ENCODE data around the gene OSBPL7. TPM values are rescaled to one million over a fixed set of nuclear protein-coding genes. Genes with fewer than 3 reads are reported as not detected.

OSBPL7 gene
- total and polyA plus RNA-seq, 2 donors (not counting 1 experiment from before 2014, with no cell fraction given): 51.0 to 61.3 TPM

DNA sequence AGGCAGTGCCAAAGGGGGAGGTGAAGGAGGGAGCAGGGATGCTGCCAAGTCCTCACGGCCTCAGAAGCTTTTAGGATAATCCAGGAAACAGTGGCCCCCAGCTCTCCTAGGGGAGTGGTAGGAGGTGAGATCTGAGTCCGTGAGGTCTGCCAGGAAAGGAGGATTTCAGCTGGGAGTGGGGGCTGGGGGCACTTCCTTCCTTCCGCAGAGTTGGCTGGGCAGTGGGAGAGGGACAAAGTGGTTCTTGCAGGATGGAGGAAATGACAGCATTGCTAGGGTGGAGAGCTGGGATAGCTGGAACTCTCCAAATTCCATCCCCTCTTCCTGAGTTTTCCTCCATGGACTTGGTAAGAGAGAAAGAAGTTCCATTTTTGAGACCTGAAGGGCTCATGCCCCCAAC, 34.1 kb upstream of the OSBPL7 start:
- Mint-ChIP-seq H3K27ac (no peak overlapping the region), H3K9me3 (ENCODE audit: insufficient read depth) (no peaks in the 10 kb centered on the region), H3K4me1 (peaks cover 13% of the 10 kb centered on the region), H3K4me3 (no peak overlapping the region), H3K27me3 (peaks cover 78% of the 10 kb centered on the region)
- no peaks in the 10 kb centered on the region for H3K36me3 ChIP-seq (replicated peaks in 1 of 2; ENCODE audit: control extremely low read depth in 1 of 2, control insufficient read depth in 1 of 2, extremely low read depth in 1 of 2, insufficient read depth in 2 of 2, low read length in 1 of 2)
- H3K9me3 ChIP-seq (ENCODE audit: control extremely low read depth in 1 of 3, control insufficient read depth in 2 of 3, insufficient read depth in 1 of 3, low read length in 2 of 3): no peaks in the 10 kb centered on the region
- H3K79me2 ChIP-seq (ENCODE audit: control insufficient read depth, insufficient read depth, low read length): no peaks in the 10 kb centered on the region
- 86% methylated on average over 2 of the region's 3 CpGs for WGBS (ENCODE audit: insufficient coverage)
- ATAC-seq (ENCODE audit: low read depth) (no peak), DNase-seq (no peak)
- POLR2A ChIA-PET: no interaction called here
- TF ChIP-seq, protein P1, sequence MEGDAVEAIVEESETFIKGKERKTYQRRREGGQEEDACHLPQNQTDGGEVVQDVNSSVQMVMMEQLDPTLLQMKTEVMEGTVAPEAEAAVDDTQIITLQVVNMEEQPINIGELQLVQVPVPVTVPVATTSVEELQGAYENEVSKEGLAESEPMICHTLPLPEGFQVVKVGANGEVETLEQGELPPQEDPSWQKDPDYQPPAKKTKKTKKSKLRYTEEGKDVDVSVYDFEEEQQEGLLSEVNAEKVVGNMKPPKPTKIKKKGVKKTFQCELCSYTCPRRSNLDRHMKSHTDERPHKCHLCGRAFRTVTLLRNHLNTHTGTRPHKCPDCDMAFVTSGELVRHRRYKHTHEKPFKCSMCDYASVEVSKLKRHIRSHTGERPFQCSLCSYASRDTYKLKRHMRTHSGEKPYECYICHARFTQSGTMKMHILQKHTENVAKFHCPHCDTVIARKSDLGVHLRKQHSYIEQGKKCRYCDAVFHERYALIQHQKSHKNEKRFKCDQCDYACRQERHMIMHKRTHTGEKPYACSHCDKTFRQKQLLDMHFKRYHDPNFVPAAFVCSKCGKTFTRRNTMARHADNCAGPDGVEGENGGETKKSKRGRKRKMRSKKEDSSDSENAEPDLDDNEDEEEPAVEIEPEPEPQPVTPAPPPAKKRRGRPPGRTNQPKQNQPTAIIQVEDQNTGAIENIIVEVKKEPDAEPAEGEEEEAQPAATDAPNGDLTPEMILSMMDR (IDR thresholded peaks at IDR 0.05): no peak
- no peak for TF ChIP-seq EZH2 (IDR thresholded peaks at IDR 0.05; ENCODE audit: borderline replicate concordance, insufficient read depth, low read depth, low read length, poor library complexity, severe bottlenecking)
- CTCF ChIA-PET: interaction anchor here (0.9 to 2.8 kb wide), 4 partner anchors 12 to 34 kb away, joined by 3 to 12 read pairs (median 4); partner anchors contain the start of gene SCRN2
- H4K20me1 ChIP-seq (ENCODE audit: control insufficient read depth, insufficient read depth, low read length, poor library complexity, severe bottlenecking): no peaks in the 10 kb centered on the region
- no peak overlapping the region for H3K27ac ChIP-seq (ENCODE audit: low read length in 2 of 2)
- H3K27me3 ChIP-seq (replicated peaks in 1 of 4; ENCODE audit: control extremely low read depth in 1 of 4, control insufficient read depth in 3 of 4, insufficient read depth in 4 of 4, low read length in 3 of 4): peaks cover 0 to 69% (median 30%) of the 10 kb centered on the region in 4 experiments
- intact Hi-C loops (cut with micrococcal nuclease): no loop called here
- H2AFZ ChIP-seq (ENCODE audit: insufficient read depth, low read depth, low read length, poor library complexity, severe bottlenecking): no peak overlapping the region
- H3K4me3 ChIP-seq (ENCODE audit: control extremely low read depth in 1 of 5, extremely low read depth in 1 of 5, insufficient read depth in 1 of 5, low read depth in 2 of 5, low read length in 4 of 5): no peak overlapping the region
- no peak overlapping the region for H3K9ac ChIP-seq (ENCODE audit: low read length)
- H3K4me1 ChIP-seq (ENCODE audit: control insufficient read depth in 2 of 2, insufficient read depth in 2 of 2, low read length in 2 of 2): peaks cover 17 to 19% of the 10 kb centered on the region in 2 donors
- no peak overlapping the region for H3K4me2 ChIP-seq (replicated peaks; ENCODE audit: low read depth, low read length, poor library complexity, severe bottlenecking)

DNA sequence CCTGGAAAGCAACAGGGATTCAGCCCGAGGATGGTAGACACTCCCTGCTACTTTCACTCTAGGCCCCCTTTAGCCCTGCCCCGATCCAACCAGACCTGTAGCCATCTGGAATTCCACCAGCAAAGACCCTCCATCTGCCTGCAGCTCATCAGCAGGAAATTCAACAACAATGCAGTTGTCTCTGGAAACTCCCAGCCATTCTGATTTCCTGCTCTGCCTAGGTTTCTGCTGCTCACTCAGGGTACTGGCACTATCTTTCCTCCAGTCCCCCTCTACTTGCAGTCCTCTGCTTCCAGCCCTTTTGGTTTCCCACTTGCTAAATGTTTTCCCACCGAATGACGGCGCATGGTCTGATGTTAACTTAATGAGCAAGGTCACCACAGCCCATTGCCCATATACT, 32.0 kb upstream of the OSBPL7 start:
- POLR2A ChIA-PET: no interaction called here
- Histone ChIP-seq H3K4me3 (ENCODE audit: control extremely low read depth in 1 of 5, extremely low read depth in 1 of 5, insufficient read depth in 1 of 5, low read depth in 2 of 5, low read length in 4 of 5) (no peak overlapping the region), H4K20me1 (ENCODE audit: control insufficient read depth, insufficient read depth, low read length, poor library complexity, severe bottlenecking) (no peaks in the 10 kb centered on the region), H3K9ac (ENCODE audit: low read length) (no peak overlapping the region), H3K4me2 (replicated peaks; ENCODE audit: low read depth, low read length, poor library complexity, severe bottlenecking) (no peak overlapping the region), H3K36me3 (replicated peaks in 1 of 2; ENCODE audit: control extremely low read depth in 1 of 2, control insufficient read depth in 1 of 2, extremely low read depth in 1 of 2, insufficient read depth in 2 of 2, low read length in 1 of 2) (no peaks in the 10 kb centered on the region), H3K9me3 (ENCODE audit: control extremely low read depth in 1 of 3, control insufficient read depth in 2 of 3, insufficient read depth in 1 of 3, low read length in 2 of 3) (peaks cover 0 to 4% (median 0%) of the 10 kb centered on the region in 3 donors), H3K27ac (ENCODE audit: low read length in 2 of 2) (no peak overlapping the region), H3K27me3 (replicated peaks in 1 of 4; ENCODE audit: control extremely low read depth in 1 of 4, control insufficient read depth in 3 of 4, insufficient read depth in 4 of 4, low read length in 3 of 4) (peaks cover 0 to 81% (median 43%) of the 10 kb centered on the region in 4 experiments), H3K4me1 (ENCODE audit: control insufficient read depth in 2 of 2, insufficient read depth in 2 of 2, low read length in 2 of 2) (peaks cover 24 to 25% of the 10 kb centered on the region in 2 donors), H3K79me2 (ENCODE audit: control insufficient read depth, insufficient read depth, low read length) (no peaks in the 10 kb centered on the region), H2AFZ (ENCODE audit: insufficient read depth, low read depth, low read length, poor library complexity, severe bottlenecking) (no peak overlapping the region)
- DNase-seq (no peak), ATAC-seq (ENCODE audit: low read depth) (no peak)
- H3K9me3 Mint-ChIP-seq (ENCODE audit: insufficient read depth): no peaks in the 10 kb centered on the region
- 66% methylated on average over 5 of the region's 5 CpGs for WGBS (ENCODE audit: insufficient coverage)
- intact Hi-C loops (cut with micrococcal nuclease): no loop called here
- no peak overlapping the region for H3K4me3 Mint-ChIP-seq
- H3K4me1 Mint-ChIP-seq: peaks cover 18% of the 10 kb centered on the region
- peaks cover 82% of the 10 kb centered on the region for H3K27me3 Mint-ChIP-seq
- TF ChIP-seq EZH2 (IDR thresholded peaks at IDR 0.05; ENCODE audit: borderline replicate concordance, insufficient read depth, low read depth, low read length, poor library complexity, severe bottlenecking): no peak
- TF ChIP-seq, protein P1 (IDR thresholded peaks at IDR 0.05): no peak
- CTCF ChIA-PET: interaction anchor here (0.8 to 19.9 kb wide), 3 partner anchors 12 to 35 kb away, joined by 3 to 436 read pairs (median 4); partner anchors contain the start of gene SP2
- no peak overlapping the region for H3K27ac Mint-ChIP-seq
